HG03378 (cell line): ENCODE data around the gene SSC4D.
"Not testable (repeated sequence)": the region's sequence is repeated elsewhere in the genome, so short reads cannot be mapped to it uniquely, and the experiment has no call there.

Experiments used
- ATAC-seq: cut with Tn5 transposase; IDR thresholded peaks from one replicate; pipeline ENCODE4 v1.9.1; 2021; ENCODE audit warnings: mild to moderate bottlenecking, moderate library complexity; ENCODE audit not compliant: unreplicated experiment

Gene SSC4D

GRCh38 chr7:76387789-76388188 is 21.7 kb downstream of the SSC4D start:
- not testable (repeated sequence) for ATAC-seq

GRCh38 chr7:76386691-76387260 is 22.7 kb downstream of the SSC4D start:
- no peak for ATAC-seq

GRCh38 chr7:76383089-76383944 is 26.2 kb downstream of the SSC4D start:
- no peak for ATAC-seq

- ATAC-seq, result no peak
These were observed 27.7 kb downstream of the SSC4D start for GRCh38 chr7:76381814-76382213.

- no peak for ATAC-seq
These were observed 28.9 kb downstream of the SSC4D start for GRCh38 chr7:76380623-76380966.

GRCh38 chr7:76377186-76377918 is 32.1 kb downstream of the SSC4D start:
- no peak for ATAC-seq

- no peak for ATAC-seq
These were observed 34.2 kb downstream of the SSC4D start for GRCh38 chr7:76375251-76375650.

GRCh38 chr7:76372984-76373833 is 36.3 kb downstream of the SSC4D start:
- ATAC-seq, result no peak

- ATAC-seq, result no peak
These were observed 38.1 kb downstream of the SSC4D start for GRCh38 chr7:76371396-76371795.

- no peak for ATAC-seq
These were observed 40.5 kb downstream of the SSC4D start for GRCh38 chr7:76369018-76369417.

- ATAC-seq, result no peak
These were observed 41.3 kb downstream of the SSC4D start for GRCh38 chr7:76368190-76368589.

- ATAC-seq, result no peak
These were observed 45.3 kb downstream of the SSC4D start for GRCh38 chr7:76364198-76364584.

GRCh38 chr7:76363754-76364153 is 45.7 kb downstream of the SSC4D start:
- not testable (repeated sequence) for ATAC-seq

GRCh38 chr7:76359978-76360638 is 49.4 kb downstream of the SSC4D start:
- ATAC-seq, result no peak

- ATAC-seq, result peak; percentile 85
These were observed 50.2 kb downstream of the SSC4D start for GRCh38 chr7:76359111-76359977.

GRCh38 chr7:76358481-76359110 is 50.9 kb downstream of the SSC4D start, which contains the start of gene YWHAG:
TSS of gene YWHAG (minus strand) at chr7:76358991. CDS start at chr7:76358808, 183 bp downstream.
- ATAC-seq, result peak; percentile 51

GRCh38 chr7:76358011-76358480 is 51.5 kb downstream of the SSC4D start:
- peak; percentile 7 for ATAC-seq

GRCh38 chr7:76357475-76358010 is 52.0 kb downstream of the SSC4D start:
- ATAC-seq, result no peak
